Kidney (tissue), 14 donors: Measurements from ENCODE around the gene CASP10. TPM values are rescaled to one million over a fixed set of nuclear protein-coding genes. Genes with fewer than 3 reads are reported as not detected.

Experiments
- DNase-seq, 5 donors: peaks; one replicate each; pipeline ENCODE4 v3.0.0-alpha.2; 2013 to 2020
- FAIRE-seq: peaks from 2 replicates; lab custom pipeline; 2012; peaks lifted over from hg19 to GRCh38; lab: Jason Lieb, UNC
- H3K27ac ChIP-seq, 2 donors: one replicate each; pipeline ENCODE4 v1.7.0; 2013; ENCODE audit warnings: low read depth in 2 of 2, low read length in 2 of 2, inconsistent platforms in 1 of 2
- H3K27me3 ChIP-seq: one replicate; pipeline ENCODE4 v1.7.1; 2013; ENCODE audit warnings: low read length, inconsistent platforms; ENCODE audit not compliant: control insufficient read depth, insufficient read depth
- H3K36me3 ChIP-seq, 3 donors: one replicate each; pipeline versions ENCODE4 v1.7.0 to v1.7.1; 2013; ENCODE audit warnings: low read length in 3 of 3, control low read depth in 1 of 3, inconsistent platforms in 1 of 3; ENCODE audit not compliant: insufficient read depth in 3 of 3, control insufficient read depth in 2 of 3
- H3K4me1 ChIP-seq, 3 donors: one replicate each; pipeline versions ENCODE4 v1.7.0 to v1.7.1; 2013; ENCODE audit warnings: low read length in 3 of 3, inconsistent platforms in 1 of 3, low read depth in 1 of 3; ENCODE audit not compliant: control insufficient read depth in 2 of 3, insufficient read depth in 2 of 3
- H3K4me3 ChIP-seq, 3 donors: one replicate each; pipeline versions ENCODE4 v1.7.0 to v1.8.1; 2013; ENCODE audit warnings: low read length in 3 of 3, control low read depth in 1 of 3, inconsistent platforms in 1 of 3
- H3K9ac ChIP-seq, 3 donors: one replicate each; pipeline versions ENCODE4 v1.7.0 to v1.7.1; 2013; ENCODE audit warnings: low read length in 3 of 3, control low read depth in 1 of 3, inconsistent platforms in 1 of 3
- H3K9me3 ChIP-seq, 3 donors: one replicate each; pipeline versions ENCODE4 v1.7.0 to v1.7.1; 2013; ENCODE audit warnings: low read length in 3 of 3, control low read depth in 1 of 3, inconsistent platforms in 1 of 3; ENCODE audit not compliant: control insufficient read depth in 2 of 3, insufficient read depth in 1 of 3
- CTCF ChIP-seq: IDR thresholded peaks from 3 replicates; pipeline ENCODE4 v1.5.1; 2012; ENCODE audit warnings: mild to moderate bottlenecking, moderate library complexity, borderline replicate concordance; ENCODE audit not compliant: insufficient read depth; ENCODE audit errors: extremely low read depth
- intact Hi-C: fragments of 100-400 bp; cut with DNase I; formaldehyde crosslinking; loops from one replicate; pipeline ENCODE4 v1.11.1; 2022
- polyA plus RNA-seq: library from polyadenylated mRNA; stranded (reverse); fragments of 350-450 nt; fragmentation: Illumina TruSeq; extraction: RNeasy Lipid Tissue Mini Kit (QIAGEN cat#74804); gene quantifications from one replicate; pipeline ENCODE4 v1.2.3, GENCODE V29; 2014; ENCODE audit warnings: low read depth, low replicate concordance; ENCODE audit not compliant: insufficient read depth
- total RNA-seq: library from RNA; stranded (reverse); fragmentation: NEBNext Ultra II Directional; extraction: Animal tissue kit (Norgen Biotek cat#: 25700); gene quantifications from one replicate; pipeline ENCODE4 v1.2.1, GENCODE V29; 2021
- donor health status: control.
- donor health status: control.
- donor health status: control.
- donor health status: control.
- donor health status: control.
- donor health status: DM: yes; HTN: yes; CAD: no.
- donor health status: Normal renal cell carcinoma (clear cell type).

The CASP10 gene
- total and polyA plus RNA-seq, 2 donors from 2014 or later, result 4.5 to 24.6 TPM

- FAIRE-seq (no peak), DNase-seq (no peak)
- Histone ChIP-seq H3K27me3 (no peaks in the 10 kb centered on the region), H3K36me3 (peaks cover 0 to 50% (median 32%) of the 10 kb centered on the region in 3 donors), H3K27ac (no peak overlapping the region), H3K9ac (no peak overlapping the region), H3K9me3 (no peaks in the 10 kb centered on the region), H3K4me3 (no peak overlapping the region), H3K4me1 (peaks cover 3 to 32% (median 19%) of the 10 kb centered on the region in 3 donors)
- intact Hi-C loops, result no loop called here
- no peak for TF ChIP-seq CTCF
These were observed 28.1 kb upstream of the CASP10 start for GRCh38 chr2:201154615-201155399.

- H3K9me3 ChIP-seq, result no peaks in the 10 kb centered on the region
- H3K27ac ChIP-seq, result no peak overlapping the region
- no peaks in the 10 kb centered on the region for H3K27me3 ChIP-seq
- no peak overlapping the region for H3K9ac ChIP-seq
- DNase-seq, result no peak
- intact Hi-C loops, result no loop called here
- FAIRE-seq, result no peak
- H3K4me1 ChIP-seq, result peaks cover 3 to 27% (median 14%) of the 10 kb centered on the region in 3 donors
- peaks cover 0 to 54% (median 41%) of the 10 kb centered on the region in 3 donors for H3K36me3 ChIP-seq
- no peak for TF ChIP-seq CTCF
- H3K4me3 ChIP-seq, result no peak overlapping the region
These were observed 26.9 kb upstream of the CASP10 start for GRCh38 chr2:201156036-201156435.

GRCh38 chr2:201156640-201157039 is 26.3 kb upstream of the CASP10 start:
- H3K36me3 ChIP-seq, result peaks cover 0 to 54% (median 41%) of the 10 kb centered on the region in 3 donors
- H3K4me1 ChIP-seq, result peaks cover 3 to 21% (median 14%) of the 10 kb centered on the region in 3 donors
- intact Hi-C loops, result no loop called here
- DNase-seq, result no peak
- no peaks in the 10 kb centered on the region for H3K9me3 ChIP-seq
- no peak overlapping the region for H3K9ac ChIP-seq
- H3K4me3 ChIP-seq, result no peak overlapping the region
- no peak for FAIRE-seq
- no peak overlapping the region for H3K27ac ChIP-seq
- TF ChIP-seq CTCF, result no peak
- H3K27me3 ChIP-seq, result no peaks in the 10 kb centered on the region
